T-helper 2 cell treated with Interferon-gamma antibody and Interleukin-4, amounts not matched to agents 100 ng/mL and 5 ng/mL, for 36 hours (primary cell): ENCODE data around the gene AP1AR. TPM values are rescaled to one million over a fixed set of nuclear protein-coding genes. Genes with fewer than 3 reads are reported as not detected.

Experiments used
- intact Hi-C: fragments of 100-400 bp; cut with micrococcal nuclease; formaldehyde crosslinking; loops from one replicate; pipeline ENCODE4 v1.15.1; 2023
- total RNA-seq: library from RNA; stranded (reverse); gene quantifications from 2 replicates; pipeline ENCODE4 v1.2.3, GENCODE V29; 2022

Gene AP1AR
- total RNA-seq, 1 donor from 2014 or later: 12.7 TPM

GRCh38 chr4:112222219-112222955 is 9.2 kb upstream of the AP1AR start:
- intact Hi-C loops: no loop called here

GRCh38 chr4:112225157-112225556 is 6.4 kb upstream of the AP1AR start:
- intact Hi-C loops: no loop called here

- intact Hi-C loops: loop anchor here (1.0 to 5.0 kb wide), 7 partner anchors 17 to 1531 kb away; partner anchors contain the start of genes CAMK2D, FAM241A, LARP7 and NEUROG2
Observed at GRCh38 chr4:112230879-112231778, 458 bp upstream of the AP1AR start.

- intact Hi-C loops: loop anchor here (1.0 to 5.0 kb wide), 6 partner anchors 58 to 1527 kb away; partner anchors contain the start of genes CAMK2D and NEUROG2
Observed at GRCh38 chr4:112234952-112235609, 3.5 kb downstream of the AP1AR start.

GRCh38 chr4:112236040-112236439 is 4.5 kb downstream of the AP1AR start:
- intact Hi-C loops: no loop called here

- intact Hi-C loops: no loop called here
Observed at GRCh38 chr4:112238833-112239232, 7.2 kb downstream of the AP1AR start.

- intact Hi-C loops: no loop called here
Observed at GRCh38 chr4:112245383-112245782, 13.8 kb downstream of the AP1AR start.

GRCh38 chr4:112247021-112247420 is 15.4 kb downstream of the AP1AR start:
- intact Hi-C loops: no loop called here

GRCh38 chr4:112251019-112251643 is 19.5 kb downstream of the AP1AR start:
- intact Hi-C loops: no loop called here

- intact Hi-C loops: no loop called here
Observed at GRCh38 chr4:112252234-112252633, 20.6 kb downstream of the AP1AR start.

GRCh38 chr4:112253382-112254000 is 21.9 kb downstream of the AP1AR start:
- intact Hi-C loops: no loop called here

GRCh38 chr4:112257098-112257497 is 25.5 kb downstream of the AP1AR start:
- intact Hi-C loops: no loop called here

- intact Hi-C loops: loop anchor here (1.0 kb wide), 1 partner anchor 168 kb away; no protein-coding TSS in a partner anchor
Observed at GRCh38 chr4:112266823-112267222, 35.2 kb downstream of the AP1AR start.

GRCh38 chr4:112270051-112270450 is 38.5 kb downstream of the AP1AR start:
- intact Hi-C loops: loop anchor here (1.0 kb wide), 1 partner anchor 8 kb away; no protein-coding TSS in a partner anchor

- intact Hi-C loops: loop anchor here (1.0 kb wide), 1 partner anchor 7 kb away; no protein-coding TSS in a partner anchor
Observed at GRCh38 chr4:112270640-112271421, 39.2 kb downstream of the AP1AR start.

- intact Hi-C loops: no loop called here
Observed at GRCh38 chr4:112272292-112272691, 40.7 kb downstream of the AP1AR start.

GRCh38 chr4:112274959-112275358 is 43.4 kb downstream of the AP1AR start:
- intact Hi-C loops: no loop called here

- intact Hi-C loops: no loop called here
Observed at GRCh38 chr4:112276113-112276512, 44.5 kb downstream of the AP1AR start.

GRCh38 chr4:112277220-112277619 is 45.6 kb downstream of the AP1AR start:
- intact Hi-C loops: no loop called here
